HCT116 (cell line): Measurements from ENCODE around the gene TLN1. TPM values are rescaled to one million over a fixed set of nuclear protein-coding genes. Genes with fewer than 3 reads are reported as not detected.
A peak's percentile ranks its signal among the peaks of the same experiment; 100 is the strongest.

Experiments
- ATF3 ChIP-seq: IDR thresholded peaks from 2 replicates; pipeline ENCODE4 v1.6.1; 2012
- CEBPB ChIP-seq: IDR thresholded peaks from 2 replicates; pipeline ENCODE4 v1.6.1; 2012; ENCODE audit warnings: low read depth
- EGR1 ChIP-seq: IDR thresholded peaks from 2 replicates; pipeline ENCODE4 v1.6.1; 2012; ENCODE audit warnings: low read depth
- POLR2A ChIP-seq: IDR thresholded peaks from 2 replicates; pipeline ENCODE4 v1.7.0; 2011; ENCODE audit warnings: borderline replicate concordance; ENCODE audit not compliant: insufficient read depth, insufficient read length; ENCODE audit errors: extremely low read depth
- REST ChIP-seq: IDR thresholded peaks from 2 replicates; pipeline ENCODE4 v1.6.1; 2012; ENCODE audit warnings: low read depth
- YY1 ChIP-seq: IDR thresholded peaks from 2 replicates; pipeline ENCODE4 v1.6.1; 2011; ENCODE audit warnings: low read length, low read depth, moderate library complexity, mild to moderate bottlenecking; ENCODE audit not compliant: insufficient replicate concordance; ENCODE audit errors: extremely low read depth
- ZBTB33 ChIP-seq: IDR thresholded peaks from 2 replicates; pipeline ENCODE4 v1.6.1; 2011; ENCODE audit warnings: mild to moderate bottlenecking, low read length, moderate library complexity; ENCODE audit not compliant: insufficient replicate concordance; ENCODE audit errors: extremely low read depth
- ZNF274 ChIP-seq: fragments of 200-500 bp; sonication (Bioruptor generic); IDR thresholded peaks from 2 replicates; pipeline ENCODE4 v1.6.1; 2014; ENCODE audit warnings: mild to moderate bottlenecking, low read depth, low read length, inconsistent platforms
- total RNA-seq: library from RNA; stranded (reverse); gene quantifications from one replicate; pipeline ENCODE4 v1.2.1, GENCODE V29; 2021; ENCODE audit not compliant: unreplicated experiment

TLN1 gene
- total RNA-seq, 1 experiment from 2014 or later: 144 TPM

- TF ChIP-seq ZNF274 (no peak), EGR1 (no peak), POLR2A (no peak), ATF3 (no peak), YY1 (peak; percentile 56), CEBPB (no peak), ZBTB33 (no peak), REST (no peak)
- TF ChIP-seq, all 23 proteins: peak for 3
Measured at GRCh38 chr9:35756275-35757225, 24.6 kb upstream of the TLN1 start (continued).
